HepG2 (cell line): ENCODE measurements around the gene AMIGO1. TPM values are rescaled to one million over a fixed set of nuclear protein-coding genes. Genes with fewer than 3 reads are reported as not detected.

ENCODE experiments used
- ATAC-seq: fragments of 200-7000 bp; cut with Tn5 transposase; 3 replicates; pipeline ENCODE4 v1.9.1; 2020; ENCODE audit warnings: mild to moderate bottlenecking, moderate library complexity
- BruUV-seq: library from RNA; stranded (reverse); fragments of 400-500 nt; replicated peaks from 2 replicates; lab custom pipeline; 2021; lab: Mats Ljungman, UMichigan
- CTCF ChIA-PET: fragments of 300-600 bp; formaldehyde crosslinking; extraction: SDS; loops from one replicate; lab custom pipeline; 2021; ENCODE audit warnings: low total read pairs, inconsistent platforms, low intra/inter-chr PET ratio; lab: Yijun Ruan, JAX
- POLR2A ChIA-PET: fragments of 350-600 bp; sonication (Branson Sonifier 250); formaldehyde crosslinking; loops from one replicate; lab custom pipeline; 2020; ENCODE audit warnings: antibody characterized with exemption, inconsistent platforms; lab: Yijun Ruan, JAX
- DNase-seq: peaks from one replicate; pipeline ENCODE4 v3.0.0-alpha.2; 2015; ENCODE audit warnings: low spot score
- FAIRE-seq: peaks from 3 replicates; lab custom pipeline; 2011; peaks lifted over from hg19 to GRCh38; lab: Jason Lieb, UNC
- H2AFZ ChIP-seq: one replicate; pipeline ENCODE4 v1.6.1; 2011; ENCODE audit warnings: low read length, inconsistent platforms
- H3K27ac ChIP-seq: fragments of 300-600 bp; 3 replicates; pipeline ENCODE4 v1.8.0; 2011; ENCODE audit warnings: mixed run types, mild to moderate bottlenecking, mixed read lengths, low read length, inconsistent platforms; ENCODE audit not compliant: insufficient read depth; ENCODE audit errors: extremely low read length
- H3K27me3 ChIP-seq, 2 experiments: fragments of 200-600 bp in 1 of 2; 2 replicates in 1 of 2; 3 replicates in 1 of 2; pipeline versions ENCODE4 v1.6.0 to v1.8.0; 2011; ENCODE audit warnings: low read length in 2 of 2, mild to moderate bottlenecking in 2 of 2, moderate library complexity in 2 of 2, inconsistent platforms in 1 of 2; ENCODE audit not compliant: insufficient read depth in 2 of 2, control insufficient read depth in 1 of 2
- H3K36me3 ChIP-seq, 2 experiments: fragments of 200-600 bp in 1 of 2; replicated peaks in 1 of 2; 2 replicates in 1 of 2; 3 replicates in 1 of 2; pipeline versions ENCODE4 v1.5.1 to v1.8.0; 2011; ENCODE audit warnings: low read length in 2 of 2, inconsistent platforms in 1 of 2; ENCODE audit not compliant: insufficient read depth in 2 of 2, control insufficient read depth in 1 of 2
- H3K4me1 ChIP-seq: 2 replicates; pipeline ENCODE4 v1.5.1; 2012; ENCODE audit warnings: low read length, inconsistent platforms; ENCODE audit not compliant: insufficient read depth
- H3K4me2 ChIP-seq: 2 replicates; pipeline ENCODE4 v1.6.0; 2011; ENCODE audit warnings: low read depth, low read length, inconsistent platforms
- H3K4me3 ChIP-seq, 3 experiments: fragments of 200-600 bp in 1 of 3; sonication (generic), shearing (Covaris generic) in 1 of 3; replicated peaks in 1 of 3; 2 replicates each; pipeline ENCODE4 v1.5.1; 2011 to 2016; ENCODE audit warnings: low read length in 3 of 3, inconsistent platforms in 2 of 3, low read depth in 2 of 3, mild to moderate bottlenecking in 2 of 3, control low read depth in 1 of 3, mixed read lengths in 1 of 3; ENCODE audit not compliant: insufficient read depth in 1 of 3
- H3K79me2 ChIP-seq: one replicate; pipeline ENCODE4 v1.6.1; 2011; ENCODE audit warnings: low read length, inconsistent platforms; ENCODE audit not compliant: insufficient read depth
- H3K9ac ChIP-seq: 2 replicates; pipeline ENCODE4 v1.6.0; 2011; ENCODE audit warnings: mild to moderate bottlenecking, low read depth, low read length, inconsistent platforms; ENCODE audit not compliant: insufficient read depth
- H3K9me3 ChIP-seq: 2 replicates; pipeline ENCODE4 v1.5.1; 2012; ENCODE audit warnings: mild to moderate bottlenecking, low read length
- H4K20me1 ChIP-seq: 2 replicates; pipeline ENCODE4 v1.6.0; 2011; ENCODE audit warnings: inconsistent platforms, mild to moderate bottlenecking, low read length, moderate library complexity; ENCODE audit not compliant: insufficient read depth
- BHLHE40 ChIP-seq: IDR thresholded peaks from 2 replicates; pipeline ENCODE4 v1.6.1; 2011; ENCODE audit warnings: low read length, improper control_type of control experiment
- CAMTA2 ChIP-seq: sonication (generic); formaldehyde crosslinking; IDR thresholded peaks from 2 replicates; pipeline ENCODE4 v1.4.0; 2020; ENCODE audit warnings: mild to moderate bottlenecking, missing genetic modification reagents, borderline replicate concordance
- ELK4 ChIP-seq: sonication (generic); formaldehyde crosslinking; IDR thresholded peaks from 2 replicates; pipeline ENCODE4 v1.9.0; 2021; ENCODE audit warnings: missing genetic modification reagents, borderline replicate concordance
- GZF1 ChIP-seq: sonication (generic); formaldehyde crosslinking; IDR thresholded peaks from 2 replicates; pipeline ENCODE4 v1.5.1; 2020; ENCODE audit warnings: mild to moderate bottlenecking, missing genetic modification reagents
- MAFK ChIP-seq, 2 experiments: IDR thresholded peaks in 1 of 2; conservative IDR thresholded peaks in 1 of 2; 2 replicates each; pipeline ENCODE4 v1.6.1; 2011; ENCODE audit warnings: improper control_type of control experiment in 2 of 2, low read length in 2 of 2
- PAWR ChIP-seq: sonication (generic); formaldehyde crosslinking; IDR thresholded peaks from 2 replicates; pipeline ENCODE4 v1.4.0; 2020; ENCODE audit warnings: missing genetic modification reagents, mild to moderate bottlenecking, borderline replicate concordance
- REL ChIP-seq: sonication (generic); formaldehyde crosslinking; conservative IDR thresholded peaks from 2 replicates; pipeline ENCODE4 v1.8.0; 2022; ENCODE audit warnings: mild to moderate bottlenecking, missing genetic modification reagents, moderate library complexity
- SNAPC2 ChIP-seq: sonication (generic); formaldehyde crosslinking; IDR thresholded peaks from 2 replicates; pipeline ENCODE4 v1.8.1; 2022; ENCODE audit warnings: mild to moderate bottlenecking, missing genetic modification reagents
- TBX2 ChIP-seq: sonication (generic); formaldehyde crosslinking; IDR thresholded peaks from 2 replicates; pipeline ENCODE4 v1.5.0; 2020; ENCODE audit warnings: missing genetic modification reagents, mild to moderate bottlenecking, borderline replicate concordance
- ZBTB7A ChIP-seq: sonication (generic); formaldehyde crosslinking; IDR thresholded peaks from 2 replicates; pipeline ENCODE4 v1.8.0; 2022; ENCODE audit warnings: mild to moderate bottlenecking, missing genetic modification reagents
- ZGPAT ChIP-seq: IDR thresholded peaks from 2 replicates; pipeline ENCODE4 v1.6.1; 2016; ENCODE audit warnings: mild to moderate bottlenecking
- ZHX1 ChIP-seq: sonication (generic); formaldehyde crosslinking; IDR thresholded peaks from 2 replicates; pipeline ENCODE4 v1.8.1; 2022; ENCODE audit warnings: low read depth, mild to moderate bottlenecking, missing genetic modification reagents
- ZNF276 ChIP-seq: sonication (generic); formaldehyde crosslinking; IDR thresholded peaks from 2 replicates; pipeline ENCODE4 v1.4.0; 2020; ENCODE audit warnings: mild to moderate bottlenecking, low read depth, missing genetic modification reagents
- ZNF441 ChIP-seq: sonication (generic); formaldehyde crosslinking; IDR thresholded peaks from 2 replicates; pipeline ENCODE4 v1.7.0; 2021; ENCODE audit warnings: missing genetic modification reagents, borderline replicate concordance
- ZNF549 ChIP-seq: sonication (generic); formaldehyde crosslinking; IDR thresholded peaks from 2 replicates; pipeline ENCODE4 v1.5.0; 2020; ENCODE audit warnings: missing genetic modification reagents
- ZNF577 ChIP-seq: sonication (generic); formaldehyde crosslinking; IDR thresholded peaks from 2 replicates; pipeline ENCODE4 v1.4.0; 2020; ENCODE audit warnings: mild to moderate bottlenecking, low read depth, missing genetic modification reagents, borderline replicate concordance
- WGBS: methylation state at CpG from one replicate; pipeline ENCODE4 v1.1.6; 2017; ENCODE audit warnings: low lambda C conversion rate; 5-methylcytosine and 5-hydroxymethylcytosine counted together
- in situ Hi-C: cut with HindIII; loops from 2 replicates; pipeline ENCODE4 v1.10.0; 2017; ENCODE audit warnings: low pct_unique_long_range_greater_than_20kb; ENCODE audit not compliant: extremely low pct_ligation_motif_present
- intact Hi-C: fragments of 100-400 bp; cut with micrococcal nuclease; formaldehyde crosslinking; loops from one replicate; pipeline ENCODE4 v1.10.0; 2022; ENCODE audit not compliant: unreplicated experiment
- polyA plus RNA-seq, 8 experiments: library from polyadenylated mRNA; depleted of rRNA in 3 of 8; stranded (reverse) in 7 of 8; unstranded in 1 of 8; fragments of >200 nt; fragmentation: Illumina TruSeq in 4 of 8; extraction: Trizol in 4 of 8; gene quantifications; 2 replicates each; pipeline versions ENCODE4 v1.2.1 to v1.2.3, GENCODE V29; 2011 to 2016; ENCODE audit warnings: low read depth in 4 of 8, missing spikeins in 1 of 8, mixed read lengths in 1 of 8; ENCODE audit not compliant: insufficient read depth in 1 of 8
- total RNA-seq, 5 experiments: library from RNA; depleted of rRNA; stranded (reverse); fragments of >200 nt; fragmentation: Illumina TruSeq; extraction: Trizol; gene quantifications; 2 replicates each; pipeline ENCODE4 v1.2.3, GENCODE V29; 2016; ENCODE audit warnings: low read depth in 1 of 5

AMIGO1 gene
- total and polyA plus RNA-seq, 2 of the 13 experiments (the other 11 are each of a cell fraction or from before 2014, with no cell fraction given): 0.40 to 1.3 TPM

GRCh38 chr1:109499081-109499480 lies 10.4 kb downstream of the AMIGO1 start:
- Histone ChIP-seq H3K4me2 (no peak overlapping the region), H3K27ac (no peak overlapping the region), H3K36me3 (peaks cover 2 to 6% of the 10 kb centered on the region in 2 experiments; a peak in 2 of 5 replicates), H3K9me3 (no peaks in the 10 kb centered on the region), H4K20me1 (no peaks in the 10 kb centered on the region), H3K4me1 (peaks cover 10% of the 10 kb centered on the region), H3K4me3 (no peak overlapping the region), H3K79me2 (no peaks in the 10 kb centered on the region), H2AFZ (no peak overlapping the region), H3K27me3 (no peaks in the 10 kb centered on the region), H3K9ac (no peak overlapping the region)
- ATAC-seq: no peak
- no TSS peak for BruUV-seq
- intact Hi-C loops: no loop called here
- in situ Hi-C loops: no loop called here
- no peak for TF ChIP-seq CAMTA2
- TF ChIP-seq ZNF441 (CRISPR knock-in tag): no peak
- TF ChIP-seq ZNF276 (CRISPR knock-in tag): no peak
- no peak for TF ChIP-seq ZHX1 (CRISPR knock-in tag)
- TF ChIP-seq MAFK (conservative IDR thresholded peaks at IDR 0.05 in 1 of 2, IDR thresholded peaks at IDR 0.05 in 1 of 2; ENCODE audit: low read length in 2 of 2): no peak
- TF ChIP-seq TBX2: no peak
- no peak for TF ChIP-seq ZBTB7A
- TF ChIP-seq ELK4: no peak
- TF ChIP-seq SNAPC2 (CRISPR knock-in tag): no peak
- TF ChIP-seq PAWR (CRISPR knock-in tag): no peak
- no peak for TF ChIP-seq REL (CRISPR knock-in tag)
- TF ChIP-seq ZNF549 (CRISPR knock-in tag): no peak
- no peak for TF ChIP-seq ZGPAT (CRISPR knock-in tag)
- no peak for TF ChIP-seq BHLHE40
- TF ChIP-seq GZF1 (CRISPR knock-in tag): no peak
- TF ChIP-seq ZNF577 (CRISPR knock-in tag): no peak
- POLR2A ChIA-PET: no interaction called here
- FAIRE-seq: no peak
- no peak for DNase-seq
- CTCF ChIA-PET: interaction anchor here (0.7 to 5.1 kb wide), 2 partner anchors 31 to 34 kb away, joined by 3 to 81 read pairs; no protein-coding TSS in a partner anchor
- 94% methylated on average over 7 of the region's 7 CpGs for WGBS
